Hematopoietic multipotent progenitor cell treated with erythropoietin and hydrocortisone succinate and interleukin-3 and kit ligand, for 4 days (in vitro differentiated cells): ENCODE measurements around the gene DDRGK1.

Experiments used
- DNase-seq: peaks from one replicate; pipeline ENCODE4 v3.0.0-alpha.2; 2015

DDRGK1 gene

GRCh38 chr20:3180319-3180718, 24.2 kb downstream of the DDRGK1 start:
- DNase-seq, result no peak

- DNase-seq, result peak; percentile 76
Measured at GRCh38 chr20:3177746-3178485, 26.6 kb downstream of the DDRGK1 start.

- DNase-seq, result no peak
Measured at GRCh38 chr20:3175270-3175669, 29.2 kb downstream of the DDRGK1 start.

GRCh38 chr20:3174442-3175261, 29.8 kb downstream of the DDRGK1 start:
- no peak for DNase-seq

- DNase-seq, result peak; percentile 94
Measured at GRCh38 chr20:3173610-3174441, 30.7 kb downstream of the DDRGK1 start.

GRCh38 chr20:3172933-3173609, 31.4 kb downstream of the DDRGK1 start, which contains the start of gene LZTS3:
Gene LZTS3 (minus strand): TSS chr20:3173549. CDS start chr20:3167163, 6,386 bp downstream.
- peak; percentile 83 for DNase-seq

GRCh38 chr20:3172126-3172932, 32.2 kb downstream of the DDRGK1 start:
- no peak for DNase-seq

GRCh38 chr20:3171391-3172125, 32.9 kb downstream of the DDRGK1 start:
- DNase-seq, result no peak

GRCh38 chr20:3168829-3169590, 35.5 kb downstream of the DDRGK1 start:
- DNase-seq, result no peak

- peak; percentile 26 for DNase-seq
Measured at GRCh38 chr20:3168079-3168828, 36.2 kb downstream of the DDRGK1 start.

- DNase-seq, result no peak
Measured at GRCh38 chr20:3167738-3168078, 36.8 kb downstream of the DDRGK1 start.

GRCh38 chr20:3166913-3167342, 37.6 kb downstream of the DDRGK1 start:
- DNase-seq, result no peak

GRCh38 chr20:3166338-3166912, 38.1 kb downstream of the DDRGK1 start:
- no peak for DNase-seq

GRCh38 chr20:3165473-3166337, 38.8 kb downstream of the DDRGK1 start:
- peak; percentile 42 for DNase-seq

GRCh38 chr20:3164763-3165410, 39.6 kb downstream of the DDRGK1 start:
- DNase-seq, result no peak

GRCh38 chr20:3164043-3164762, 40.3 kb downstream of the DDRGK1 start:
- no peak for DNase-seq
